Nephron progenitor cell (in vitro differentiated cells): Measurements from ENCODE around the gene TSPAN12.
A peak's percentile ranks its signal among the peaks of the same experiment; 100 is the strongest.

Experiments used
- DNase-seq: peaks from one replicate; pipeline ENCODE4 v3.0.0; 2021
- H3K27ac Mint-ChIP-seq: 2 replicates; pipeline ENCODE4 v1.8.0; 2021; ENCODE audit warnings: mild to moderate bottlenecking, moderate library complexity, mixed read lengths
- H3K27me3 Mint-ChIP-seq: 2 replicates; pipeline ENCODE4 v1.8.0; 2021; ENCODE audit warnings: mild to moderate bottlenecking, low read depth, mixed read lengths; ENCODE audit not compliant: poor library complexity
- H3K36me3 Mint-ChIP-seq: 2 replicates; pipeline ENCODE4 v1.8.0; 2021; ENCODE audit warnings: low read depth, mixed read lengths
- H3K4me1 Mint-ChIP-seq: 2 replicates; pipeline ENCODE4 v1.8.0; 2021; ENCODE audit warnings: mixed read lengths
- H3K4me3 Mint-ChIP-seq: 2 replicates; pipeline ENCODE4 v1.8.0; 2021; ENCODE audit warnings: mild to moderate bottlenecking, moderate library complexity, mixed read lengths
- H3K9me3 Mint-ChIP-seq: 2 replicates; pipeline ENCODE4 v1.8.0; 2021; ENCODE audit warnings: mild to moderate bottlenecking, moderate library complexity, mixed read lengths
- TF ChIP-seq, protein P1 (sequence below): fragments of 200-600 bp; sonication (generic); IDR thresholded peaks from 2 replicates; pipeline ENCODE4 v1.5.0; 2021; ENCODE audit warnings: antibody characterized with exemption

Gene TSPAN12

DNA sequence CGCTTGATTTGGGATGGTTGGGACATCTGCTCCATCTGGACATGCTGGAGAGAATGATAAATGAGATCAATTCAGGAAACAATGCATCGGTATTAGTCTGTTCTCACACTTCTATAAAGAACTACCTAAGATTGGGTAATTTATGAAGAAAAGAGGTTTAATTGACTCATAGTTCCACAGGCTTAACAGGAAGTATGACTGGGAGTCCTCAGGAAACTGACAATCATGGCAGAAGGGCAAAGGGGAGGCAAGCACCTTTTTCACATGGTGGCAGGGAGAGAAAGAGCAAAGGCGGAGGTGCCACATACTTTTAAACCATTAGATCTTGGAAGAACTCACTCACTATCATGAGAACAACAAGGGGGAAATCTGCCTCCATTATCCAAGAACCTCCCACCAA, 16.8 kb upstream of the TSPAN12 start:
- Mint-ChIP-seq H3K27me3 (peaks cover 4% of the 10 kb centered on the region), H3K9me3 (no peaks in the 10 kb centered on the region), H3K27ac (peak overlapping the region; percentile 47), H3K4me1 (no peaks in the 10 kb centered on the region), H3K36me3 (no peaks in the 10 kb centered on the region), H3K4me3 (no peak overlapping the region)
- no peak for DNase-seq
- TF ChIP-seq, protein P1, sequence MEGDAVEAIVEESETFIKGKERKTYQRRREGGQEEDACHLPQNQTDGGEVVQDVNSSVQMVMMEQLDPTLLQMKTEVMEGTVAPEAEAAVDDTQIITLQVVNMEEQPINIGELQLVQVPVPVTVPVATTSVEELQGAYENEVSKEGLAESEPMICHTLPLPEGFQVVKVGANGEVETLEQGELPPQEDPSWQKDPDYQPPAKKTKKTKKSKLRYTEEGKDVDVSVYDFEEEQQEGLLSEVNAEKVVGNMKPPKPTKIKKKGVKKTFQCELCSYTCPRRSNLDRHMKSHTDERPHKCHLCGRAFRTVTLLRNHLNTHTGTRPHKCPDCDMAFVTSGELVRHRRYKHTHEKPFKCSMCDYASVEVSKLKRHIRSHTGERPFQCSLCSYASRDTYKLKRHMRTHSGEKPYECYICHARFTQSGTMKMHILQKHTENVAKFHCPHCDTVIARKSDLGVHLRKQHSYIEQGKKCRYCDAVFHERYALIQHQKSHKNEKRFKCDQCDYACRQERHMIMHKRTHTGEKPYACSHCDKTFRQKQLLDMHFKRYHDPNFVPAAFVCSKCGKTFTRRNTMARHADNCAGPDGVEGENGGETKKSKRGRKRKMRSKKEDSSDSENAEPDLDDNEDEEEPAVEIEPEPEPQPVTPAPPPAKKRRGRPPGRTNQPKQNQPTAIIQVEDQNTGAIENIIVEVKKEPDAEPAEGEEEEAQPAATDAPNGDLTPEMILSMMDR = no peak

GRCh38 chr7:120874016-120874415, 16.1 kb upstream of the TSPAN12 start:
- Mint-ChIP-seq H3K27ac (no peak overlapping the region), H3K4me3 (no peak overlapping the region), H3K4me1 (no peaks in the 10 kb centered on the region), H3K36me3 (no peaks in the 10 kb centered on the region), H3K9me3 (no peaks in the 10 kb centered on the region), H3K27me3 (peaks cover 4% of the 10 kb centered on the region)
- TF ChIP-seq, protein P1 = no peak
- no peak for DNase-seq

- TF ChIP-seq, protein P1 = no peak
- H3K27me3 Mint-ChIP-seq = peaks cover 4% of the 10 kb centered on the region
- H3K4me3 Mint-ChIP-seq = no peak overlapping the region
- no peak for DNase-seq
- H3K4me1 Mint-ChIP-seq = no peaks in the 10 kb centered on the region
- no peaks in the 10 kb centered on the region for H3K9me3 Mint-ChIP-seq
- no peaks in the 10 kb centered on the region for H3K36me3 Mint-ChIP-seq
- no peak overlapping the region for H3K27ac Mint-ChIP-seq
These were observed 15.5 kb upstream of the TSPAN12 start for GRCh38 chr7:120873401-120873800.

GRCh38 chr7:120869700-120870099, 11.8 kb upstream of the TSPAN12 start:
- no peak for DNase-seq
- no peak overlapping the region for H3K4me3 Mint-ChIP-seq
- no peaks in the 10 kb centered on the region for H3K9me3 Mint-ChIP-seq
- no peaks in the 10 kb centered on the region for H3K36me3 Mint-ChIP-seq
- H3K4me1 Mint-ChIP-seq = peaks cover 12% of the 10 kb centered on the region
- no peak overlapping the region for H3K27ac Mint-ChIP-seq
- H3K27me3 Mint-ChIP-seq = peaks cover 4% of the 10 kb centered on the region
- TF ChIP-seq, protein P1 = no peak

DNA sequence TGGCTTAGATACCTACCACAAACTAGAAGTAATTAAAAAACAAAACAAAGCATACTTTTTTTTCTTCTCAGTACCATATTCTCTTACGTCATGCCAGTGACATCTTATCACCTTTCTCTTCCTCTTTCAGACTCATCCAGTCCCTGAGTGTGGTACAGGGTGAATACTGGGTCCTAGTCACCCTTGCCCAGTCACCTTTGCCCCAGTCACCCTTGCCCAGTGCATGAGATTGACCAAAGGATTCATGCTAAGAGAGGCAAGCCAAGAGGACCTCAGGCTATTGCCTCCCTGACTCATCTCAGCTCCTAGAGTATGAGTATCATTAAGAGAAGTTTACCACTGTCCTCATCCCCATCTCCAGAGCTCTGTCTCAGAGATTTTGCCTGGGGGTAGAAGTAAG, 10.0 kb upstream of the TSPAN12 start:
- TF ChIP-seq, protein P1 = no peak
- Mint-ChIP-seq H3K27me3 (peaks cover 4% of the 10 kb centered on the region), H3K4me3 (no peak overlapping the region), H3K27ac (no peak overlapping the region), H3K36me3 (no peaks in the 10 kb centered on the region), H3K4me1 (peaks cover 26% of the 10 kb centered on the region), H3K9me3 (no peaks in the 10 kb centered on the region)
- DNase-seq = no peak

- Mint-ChIP-seq H3K4me3 (peak overlapping the region; percentile 0), H3K36me3 (no peaks in the 10 kb centered on the region), H3K27me3 (no peaks in the 10 kb centered on the region), H3K4me1 (peaks cover 28% of the 10 kb centered on the region), H3K27ac (peak overlapping the region; percentile 77), H3K9me3 (no peaks in the 10 kb centered on the region)
- TF ChIP-seq, protein P1 = no peak
- DNase-seq = no peak
These were observed 7.4 kb upstream of the TSPAN12 start for GRCh38 chr7:120865191-120865981.
